Ishikawa (cell line): ENCODE measurements around the gene PREP.

ENCODE experiments used
- CEBPB ChIP-seq: IDR thresholded peaks from 2 replicates; pipeline ENCODE4 v1.6.1; 2012
- CREB1 ChIP-seq: IDR thresholded peaks from 2 replicates; pipeline ENCODE4 v1.6.1; 2012; ENCODE audit warnings: low read depth
- EGR1 ChIP-seq: IDR thresholded peaks from 2 replicates; pipeline ENCODE4 v1.6.1; 2012
- EP300 ChIP-seq: IDR thresholded peaks from 2 replicates; pipeline ENCODE4 v1.6.1; 2012; ENCODE audit warnings: borderline replicate concordance
- FOXM1 ChIP-seq: IDR thresholded peaks from 2 replicates; pipeline ENCODE4 v1.6.1; 2012; ENCODE audit warnings: low read depth, borderline replicate concordance
- NFIC ChIP-seq: IDR thresholded peaks from 2 replicates; pipeline ENCODE4 v1.6.1; 2012
- RAD21 ChIP-seq: IDR thresholded peaks from 2 replicates; pipeline ENCODE4 v1.6.1; 2012; ENCODE audit warnings: low read depth
- TAF1 ChIP-seq: IDR thresholded peaks from 2 replicates; pipeline ENCODE4 v1.6.1; 2012; ENCODE audit warnings: low read depth, mild to moderate bottlenecking
- TCF12 ChIP-seq: IDR thresholded peaks from 2 replicates; pipeline ENCODE4 v1.6.1; 2012; ENCODE audit warnings: low read depth
- TEAD4 ChIP-seq: IDR thresholded peaks from 2 replicates; pipeline ENCODE4 v1.6.1; 2012
- YY1 ChIP-seq: IDR thresholded peaks from 2 replicates; pipeline ENCODE4 v1.6.1; 2012; ENCODE audit warnings: low read depth
- ZBTB7A ChIP-seq: IDR thresholded peaks from 2 replicates; pipeline ENCODE4 v1.6.1; 2012; ENCODE audit warnings: low read depth
- TF ChIP-seq, protein P1 (sequence below): IDR thresholded peaks from 2 replicates; pipeline ENCODE4 v1.6.1; 2012
- TF ChIP-seq, protein P2 (sequence below): IDR thresholded peaks from 2 replicates; pipeline ENCODE4 v1.6.1; 2012; ENCODE audit warnings: low read depth, mild to moderate bottlenecking
- TF ChIP-seq, protein P3 (sequence below): IDR thresholded peaks from 2 replicates; pipeline ENCODE4 v1.6.1; 2012

Gene PREP

DNA sequence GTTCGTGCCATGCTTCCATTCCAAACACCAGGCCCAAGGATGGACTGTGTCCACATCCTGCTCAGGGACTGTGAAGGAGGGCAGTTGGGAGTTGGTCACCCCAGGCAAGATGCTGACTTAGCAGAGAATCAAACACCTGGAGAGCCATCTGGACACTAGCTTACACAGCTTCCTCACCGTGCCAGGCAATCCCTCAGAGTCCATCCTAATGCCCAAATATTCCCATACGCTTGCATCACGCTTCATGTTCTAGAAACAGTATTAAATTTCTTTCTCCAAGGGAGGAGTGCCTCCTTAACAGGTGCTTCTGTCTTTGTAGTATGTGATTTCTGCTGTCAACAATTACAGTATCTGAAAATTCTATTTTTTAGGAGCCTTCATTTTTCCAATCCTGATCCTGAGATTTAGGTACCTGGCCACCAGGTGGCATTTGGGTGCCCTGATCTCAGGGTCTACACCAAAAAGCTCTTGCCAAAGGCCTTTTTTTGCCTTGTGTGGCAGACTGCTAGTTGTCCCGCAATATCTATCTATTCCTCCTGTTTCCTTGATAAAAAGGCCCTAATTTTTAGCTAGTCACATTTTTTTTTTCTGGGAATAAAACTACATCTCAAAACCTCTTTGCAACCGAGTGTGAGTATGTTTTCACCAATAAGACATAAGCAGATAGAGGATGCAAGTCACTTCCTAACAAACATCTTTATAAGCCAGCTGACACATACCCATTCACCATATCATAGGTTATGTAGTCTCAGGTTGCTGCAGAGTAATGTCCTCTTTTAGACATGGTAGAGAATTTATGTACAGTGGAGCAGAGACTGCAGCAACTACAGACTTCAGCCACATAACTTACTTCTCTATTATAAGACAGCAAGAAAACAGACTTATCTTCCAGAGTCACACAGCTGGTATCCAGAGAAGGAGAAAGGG, 85.0 kb downstream of the PREP start:
- TF ChIP-seq CREB1: no peak
- TF ChIP-seq, protein P1, sequence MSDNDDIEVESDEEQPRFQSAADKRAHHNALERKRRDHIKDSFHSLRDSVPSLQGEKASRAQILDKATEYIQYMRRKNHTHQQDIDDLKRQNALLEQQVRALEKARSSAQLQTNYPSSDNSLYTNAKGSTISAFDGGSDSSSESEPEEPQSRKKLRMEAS: no peak
- peak; percentile 60 for TF ChIP-seq RAD21
- TF ChIP-seq EGR1: no peak
- TF ChIP-seq CEBPB: no peak

DNA sequence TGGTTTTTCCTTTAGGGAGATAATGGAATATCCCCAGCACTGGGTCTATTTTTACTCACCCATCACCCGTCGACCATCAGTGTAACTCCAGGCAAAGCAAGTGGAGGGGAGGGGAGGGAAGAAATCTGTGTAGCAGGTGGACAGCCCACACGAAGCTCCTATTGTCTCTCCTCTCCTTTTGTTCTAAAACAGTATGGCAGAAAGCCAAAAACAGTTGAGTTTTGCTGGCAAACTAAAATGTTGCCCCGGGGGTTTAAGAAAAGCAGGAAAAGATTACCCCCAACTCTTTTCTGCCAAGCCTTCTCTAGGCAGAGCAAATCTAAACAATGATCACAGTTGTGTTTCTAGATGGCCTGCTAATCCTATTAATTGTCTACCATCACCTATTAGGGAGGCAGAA, 89.7 kb downstream of the PREP start:
- TF ChIP-seq ZBTB7A: no peak

DNA sequence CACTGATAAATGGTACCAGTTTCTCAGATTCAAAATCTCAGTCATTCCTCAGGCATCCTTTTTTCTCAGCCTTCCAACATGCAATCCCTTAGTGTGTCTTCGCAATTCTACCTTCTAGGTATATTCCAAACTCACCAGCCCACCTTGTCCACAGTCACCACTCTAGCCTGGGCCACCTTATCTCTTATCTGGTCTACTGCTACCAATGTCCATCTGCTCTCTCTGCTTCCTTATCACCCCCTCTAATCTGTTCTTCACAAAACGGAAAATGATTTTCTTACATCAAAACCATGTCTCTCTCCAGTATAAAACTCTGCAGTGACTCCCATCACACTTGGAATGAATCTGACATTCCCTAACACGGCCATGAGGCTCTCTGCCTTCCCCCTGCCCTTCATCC, 91.9 kb downstream of the PREP start:
- TF ChIP-seq FOXM1 (no peak), EP300 (no peak), RAD21 (no peak), CREB1 (no peak), ZBTB7A (no peak), TCF12 (no peak), YY1 (no peak), NFIC (no peak), TAF1 (no peak), TEAD4 (no peak), CEBPB (no peak), EGR1 (no peak)
- TF ChIP-seq, protein P2, sequence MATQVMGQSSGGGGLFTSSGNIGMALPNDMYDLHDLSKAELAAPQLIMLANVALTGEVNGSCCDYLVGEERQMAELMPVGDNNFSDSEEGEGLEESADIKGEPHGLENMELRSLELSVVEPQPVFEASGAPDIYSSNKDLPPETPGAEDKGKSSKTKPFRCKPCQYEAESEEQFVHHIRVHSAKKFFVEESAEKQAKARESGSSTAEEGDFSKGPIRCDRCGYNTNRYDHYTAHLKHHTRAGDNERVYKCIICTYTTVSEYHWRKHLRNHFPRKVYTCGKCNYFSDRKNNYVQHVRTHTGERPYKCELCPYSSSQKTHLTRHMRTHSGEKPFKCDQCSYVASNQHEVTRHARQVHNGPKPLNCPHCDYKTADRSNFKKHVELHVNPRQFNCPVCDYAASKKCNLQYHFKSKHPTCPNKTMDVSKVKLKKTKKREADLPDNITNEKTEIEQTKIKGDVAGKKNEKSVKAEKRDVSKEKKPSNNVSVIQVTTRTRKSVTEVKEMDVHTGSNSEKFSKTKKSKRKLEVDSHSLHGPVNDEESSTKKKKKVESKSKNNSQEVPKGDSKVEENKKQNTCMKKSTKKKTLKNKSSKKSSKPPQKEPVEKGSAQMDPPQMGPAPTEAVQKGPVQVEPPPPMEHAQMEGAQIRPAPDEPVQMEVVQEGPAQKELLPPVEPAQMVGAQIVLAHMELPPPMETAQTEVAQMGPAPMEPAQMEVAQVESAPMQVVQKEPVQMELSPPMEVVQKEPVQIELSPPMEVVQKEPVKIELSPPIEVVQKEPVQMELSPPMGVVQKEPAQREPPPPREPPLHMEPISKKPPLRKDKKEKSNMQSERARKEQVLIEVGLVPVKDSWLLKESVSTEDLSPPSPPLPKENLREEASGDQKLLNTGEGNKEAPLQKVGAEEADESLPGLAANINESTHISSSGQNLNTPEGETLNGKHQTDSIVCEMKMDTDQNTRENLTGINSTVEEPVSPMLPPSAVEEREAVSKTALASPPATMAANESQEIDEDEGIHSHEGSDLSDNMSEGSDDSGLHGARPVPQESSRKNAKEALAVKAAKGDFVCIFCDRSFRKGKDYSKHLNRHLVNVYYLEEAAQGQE: no peak
- TF ChIP-seq, protein P3, sequence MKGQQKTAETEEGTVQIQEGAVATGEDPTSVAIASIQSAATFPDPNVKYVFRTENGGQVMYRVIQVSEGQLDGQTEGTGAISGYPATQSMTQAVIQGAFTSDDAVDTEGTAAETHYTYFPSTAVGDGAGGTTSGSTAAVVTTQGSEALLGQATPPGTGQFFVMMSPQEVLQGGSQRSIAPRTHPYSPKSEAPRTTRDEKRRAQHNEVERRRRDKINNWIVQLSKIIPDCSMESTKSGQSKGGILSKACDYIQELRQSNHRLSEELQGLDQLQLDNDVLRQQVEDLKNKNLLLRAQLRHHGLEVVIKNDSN: no peak
- TF ChIP-seq, protein P1: no peak

DNA sequence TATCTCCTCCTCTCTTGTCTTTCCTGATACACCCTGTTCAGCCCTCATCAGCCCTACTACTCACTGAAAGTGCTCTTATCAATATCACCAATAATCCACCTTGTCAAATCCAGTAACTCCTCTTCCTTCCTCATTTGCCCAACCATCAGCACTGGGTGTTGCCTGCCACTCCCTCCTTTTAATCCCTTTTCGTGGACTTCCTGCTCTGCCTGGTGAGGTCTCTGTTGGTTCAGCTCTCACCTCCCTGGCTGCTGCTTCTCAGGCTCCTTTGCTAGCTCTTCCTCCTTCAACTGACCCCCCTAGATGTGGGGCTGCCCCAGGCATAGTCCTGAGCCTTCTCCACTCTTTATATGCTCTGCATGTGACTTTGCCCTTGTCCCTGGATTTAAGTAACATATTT, 92.5 kb downstream of the PREP start:
- TF ChIP-seq, protein P3: no peak
- TF ChIP-seq EP300: no peak
- no peak for TF ChIP-seq YY1
- TF ChIP-seq RAD21: no peak
- TF ChIP-seq FOXM1: no peak
- TF ChIP-seq NFIC: no peak
- no peak for TF ChIP-seq TAF1
- no peak for TF ChIP-seq ZBTB7A
- TF ChIP-seq CEBPB: no peak
- TF ChIP-seq EGR1: no peak
- TF ChIP-seq, protein P1: no peak
- TF ChIP-seq, protein P2: no peak
- TF ChIP-seq CREB1: no peak
- no peak for TF ChIP-seq TEAD4

DNA sequence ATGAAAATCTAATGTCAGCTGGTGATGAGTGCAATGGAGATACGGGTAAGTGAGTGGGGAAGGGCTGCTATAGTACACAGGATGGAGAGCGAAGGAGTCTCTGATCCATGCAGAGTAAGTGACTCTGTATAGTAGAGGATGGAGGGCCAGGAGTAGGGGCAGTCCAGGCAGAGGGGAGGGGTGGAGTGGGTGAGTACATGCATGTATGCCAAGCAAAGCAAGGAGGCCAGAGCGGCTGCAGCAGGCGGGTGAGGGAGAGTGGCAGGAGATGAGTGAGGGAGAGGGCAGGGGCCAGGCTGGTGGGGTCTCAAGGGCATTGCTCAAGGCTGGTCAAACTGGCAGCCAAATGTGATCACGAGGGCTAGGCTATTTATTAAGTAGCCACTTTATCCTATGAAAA, 94.0 kb downstream of the PREP start:
- TF ChIP-seq NFIC (no peak), TCF12 (no peak), TAF1 (no peak), YY1 (no peak), TEAD4 (no peak), FOXM1 (no peak), ZBTB7A (no peak), RAD21 (no peak)
- TF ChIP-seq, protein P3: no peak
- TF ChIP-seq, protein P2: no peak
- TF ChIP-seq, protein P1: no peak
